Cardiac fibroblast (primary cell): ENCODE results near the gene GPC1.

Source experiments
- DNase-seq, 2 donors: peaks; one replicate each; pipeline versions ENCODE4 v3.0.0 to v3.0.0-alpha.2; 2010; ENCODE audit warnings: low read depth in 2 of 2
- H3K4me3 ChIP-seq, 2 donors: replicated peaks in 1 of 2; 1 replicate in 1 of 2; 2 replicates in 1 of 2; pipeline ENCODE4 v1.5.1; 2011; ENCODE audit warnings: low read depth in 2 of 2, low read length in 2 of 2, mild to moderate bottlenecking in 2 of 2, moderate library complexity in 1 of 2
- CTCF ChIP-seq: IDR thresholded peaks from one replicate; pipeline ENCODE4 v1.5.1; 2011; ENCODE audit warnings: low read depth, mild to moderate bottlenecking, low read length, inconsistent platforms

GPC1 gene

GRCh38 chr2:240402566-240403272, 32.7 kb upstream of the GPC1 start:
- no peak for TF ChIP-seq CTCF
- no peak for DNase-seq
- H3K4me3 ChIP-seq: no peak overlapping the region

- H3K4me3 ChIP-seq: no peak overlapping the region
- no peak for TF ChIP-seq CTCF
- DNase-seq: no peak
These were observed 31.9 kb upstream of the GPC1 start for GRCh38 chr2:240403396-240404104.

GRCh38 chr2:240404174-240404852, 31.1 kb upstream of the GPC1 start:
- no peak for DNase-seq
- no peak for TF ChIP-seq CTCF
- H3K4me3 ChIP-seq: no peak overlapping the region

GRCh38 chr2:240405133-240405532, 30.3 kb upstream of the GPC1 start:
- no peak for DNase-seq
- no peak for TF ChIP-seq CTCF
- no peak overlapping the region for H3K4me3 ChIP-seq

- TF ChIP-seq CTCF: no peak
These were observed 29.7 kb upstream of the GPC1 start for GRCh38 chr2:240405684-240406313.

GRCh38 chr2:240407090-240407489, 28.4 kb upstream of the GPC1 start:
- DNase-seq: no peak
- no peak overlapping the region for H3K4me3 ChIP-seq
- no peak for TF ChIP-seq CTCF

More at GRCh38 chr2:240405684-240406313, 29.7 kb upstream of the GPC1 start:
- no peak for DNase-seq
- no peak overlapping the region for H3K4me3 ChIP-seq
